Stimulated activated CD4-positive, alpha-beta T cell treated with anti-CD3 and anti-CD28 coated beads, TNF-alpha, amount 100 ng/mL, for 4 hours (primary cell): ENCODE data around the gene RELN.

Experiments used
- DNase-seq, 3 experiments: peaks; one replicate each; pipeline ENCODE4 v3.0.0-alpha.2; 2020; ENCODE audit warnings: low read depth in 3 of 3

RELN gene

GRCh38 chr7:103685646-103686045, 303.8 kb downstream of the RELN start:
- DNase-seq = no peak

GRCh38 chr7:103683348-103683747, 306.1 kb downstream of the RELN start:
- DNase-seq = no peak

GRCh38 chr7:103680161-103681144, 309.0 kb downstream of the RELN start:
- no peak for DNase-seq

- no peak for DNase-seq
Observed at GRCh38 chr7:103679151-103680132, 310.0 kb downstream of the RELN start.

- no peak for DNase-seq
Observed at GRCh38 chr7:103668279-103668941, 321.0 kb downstream of the RELN start.

- DNase-seq = no peak
Observed at GRCh38 chr7:103666326-103666725, 323.1 kb downstream of the RELN start.

GRCh38 chr7:103664577-103664976, 324.9 kb downstream of the RELN start:
- DNase-seq = no peak

- DNase-seq = no peak
Observed at GRCh38 chr7:103660455-103661371, 328.7 kb downstream of the RELN start.

- no peak for DNase-seq
Observed at GRCh38 chr7:103658055-103659005, 331.1 kb downstream of the RELN start.

GRCh38 chr7:103657474-103657894, 332.0 kb downstream of the RELN start:
- no peak for DNase-seq

GRCh38 chr7:103656221-103656620, 333.2 kb downstream of the RELN start:
- no peak for DNase-seq

GRCh38 chr7:103651593-103652377, 337.7 kb downstream of the RELN start:
- DNase-seq = no peak

GRCh38 chr7:103649052-103649451, 340.4 kb downstream of the RELN start:
- no peak for DNase-seq

- DNase-seq = no peak
Observed at GRCh38 chr7:103648135-103648534, 341.3 kb downstream of the RELN start.

- DNase-seq = no peak
Observed at GRCh38 chr7:103644319-103644718, 345.1 kb downstream of the RELN start.

- no peak for DNase-seq
Observed at GRCh38 chr7:103640031-103640779, 349.3 kb downstream of the RELN start.

- DNase-seq = no peak
Observed at GRCh38 chr7:103637726-103638125, 351.7 kb downstream of the RELN start.

- no peak for DNase-seq
Observed at GRCh38 chr7:103637094-103637493, 352.4 kb downstream of the RELN start.
